DOHH2 (cell line): ENCODE data around the gene OVOL1.

Source experiments
- H3F3A ChIP-seq: fragments of 200-600 bp; sonication (generic), shearing (Covaris generic); 2 replicates; pipeline ENCODE4 v1.6.0; 2016; ENCODE audit warnings: antibody characterized with exemption, mild to moderate bottlenecking; ENCODE audit not compliant: control insufficient read depth, insufficient read depth
- H3K27ac ChIP-seq: fragments of 200-600 bp; sonication (generic); 2 replicates; pipeline ENCODE4 v1.5.1; 2014; ENCODE audit warnings: low read depth, mild to moderate bottlenecking, low read length, moderate library complexity
- H3K27me3 ChIP-seq: fragments of 200-600 bp; sonication (generic); 2 replicates; pipeline ENCODE4 v1.6.1; 2014; ENCODE audit warnings: mild to moderate bottlenecking, low read length, mixed read lengths; ENCODE audit not compliant: control insufficient read depth
- H3K36me3 ChIP-seq: fragments of 200-600 bp; sonication (generic); 2 replicates; pipeline ENCODE4 v1.6.1; 2014; ENCODE audit warnings: mild to moderate bottlenecking, low read length, moderate library complexity, mixed read lengths; ENCODE audit not compliant: control insufficient read depth
- H3K4me1 ChIP-seq: fragments of 200-600 bp; sonication (generic); 2 replicates; pipeline ENCODE4 v1.6.1; 2014; ENCODE audit warnings: mild to moderate bottlenecking, low read length, mixed read lengths; ENCODE audit not compliant: control insufficient read depth
- H3K4me2 ChIP-seq: fragments of 200-600 bp; sonication (generic); 2 replicates; pipeline ENCODE4 v1.6.0; 2014; ENCODE audit warnings: mild to moderate bottlenecking, low read length, moderate library complexity
- H3K4me3 ChIP-seq: fragments of 200-600 bp; sonication (generic); 2 replicates; pipeline ENCODE4 v1.5.1; 2014; ENCODE audit warnings: mild to moderate bottlenecking, low read length, mixed read lengths
- H3K79me2 ChIP-seq: fragments of 200-600 bp; sonication (generic); 2 replicates; pipeline ENCODE4 v1.6.1; 2014; ENCODE audit warnings: mild to moderate bottlenecking, low read length, mixed read lengths; ENCODE audit not compliant: control insufficient read depth
- H3K9me2 ChIP-seq: fragments of 200-600 bp; sonication (generic); replicated peaks from 2 replicates; pipeline ENCODE4 v1.6.1; 2014; ENCODE audit warnings: mild to moderate bottlenecking, low read length, mixed read lengths; ENCODE audit not compliant: control insufficient read depth
- H3K9me3 ChIP-seq: fragments of 200-600 bp; sonication (generic); 2 replicates; pipeline ENCODE4 v1.6.1; 2014; ENCODE audit warnings: antibody characterized with exemption, low read length, mixed read lengths; ENCODE audit not compliant: control insufficient read depth, insufficient read depth
- H4K20me1 ChIP-seq: fragments of 200-600 bp; sonication (generic); 2 replicates; pipeline ENCODE4 v1.6.0; 2014; ENCODE audit warnings: low read depth, mild to moderate bottlenecking, antibody characterized with exemption, low read length, moderate library complexity; ENCODE audit not compliant: control insufficient read depth, insufficient read depth
- CTCF ChIP-seq: fragments of 200-600 bp; sonication (generic); IDR thresholded peaks from one replicate; pipeline ENCODE4 v1.5.1; 2014; ENCODE audit warnings: antibody characterized with exemption, mild to moderate bottlenecking, low read depth, low read length; ENCODE audit not compliant: poor library complexity, severe bottlenecking
- EZH2phosphoT487 ChIP-seq: fragments of 200-600 bp; sonication (generic); IDR thresholded peaks from 2 replicates; pipeline ENCODE4 v1.6.1; 2017; ENCODE audit warnings: borderline replicate concordance, mild to moderate bottlenecking, antibody characterized with exemption, low read length, moderate library complexity, mixed read lengths

OVOL1 gene

GRCh38 chr11:65778901-65779668, 7.8 kb upstream of the OVOL1 start:
- Histone ChIP-seq H3K9me3 (no peaks in the 10 kb centered on the region), H3K27ac (no peak overlapping the region), H3K9me2 (no peaks in the 10 kb centered on the region), H3F3A (no peaks in the 10 kb centered on the region), H3K4me1 (peaks cover 20% of the 10 kb centered on the region), H3K27me3 (peaks cover 12% of the 10 kb centered on the region; the same call in 1 of the 2 replicates), H3K36me3 (peaks cover 38% of the 10 kb centered on the region), H4K20me1 (peaks cover 15% of the 10 kb centered on the region), H3K4me3 (peak overlapping the region; percentile 84), H3K79me2 (peaks cover 39% of the 10 kb centered on the region), H3K4me2 (peak overlapping the region; percentile 90)
- TF ChIP-seq CTCF, result no peak
- TF ChIP-seq EZH2phosphoT487, result no peak

GRCh38 chr11:65779669-65779918, 7.3 kb upstream of the OVOL1 start:
- Histone ChIP-seq H3K27ac (no peak overlapping the region), H3F3A (no peaks in the 10 kb centered on the region), H4K20me1 (peaks cover 14% of the 10 kb centered on the region), H3K4me2 (peak overlapping the region; percentile 90), H3K9me3 (no peaks in the 10 kb centered on the region), H3K9me2 (no peaks in the 10 kb centered on the region), H3K36me3 (peaks cover 38% of the 10 kb centered on the region), H3K4me3 (peak overlapping the region; percentile 84), H3K79me2 (peaks cover 39% of the 10 kb centered on the region), H3K4me1 (peaks cover 20% of the 10 kb centered on the region), H3K27me3 (peaks cover 16% of the 10 kb centered on the region)
- TF ChIP-seq EZH2phosphoT487, result no peak
- TF ChIP-seq CTCF, result no peak

- Histone ChIP-seq H3K4me2 (peak overlapping the region; percentile 90), H3K9me3 (no peaks in the 10 kb centered on the region), H3K36me3 (peaks cover 38% of the 10 kb centered on the region), H3K27me3 (peaks cover 18% of the 10 kb centered on the region), H3K4me1 (peaks cover 20% of the 10 kb centered on the region), H3K4me3 (peak overlapping the region; percentile 84), H3K27ac (peak overlapping the region; percentile 44), H3K9me2 (no peaks in the 10 kb centered on the region), H3F3A (no peaks in the 10 kb centered on the region), H4K20me1 (peaks cover 12% of the 10 kb centered on the region), H3K79me2 (peaks cover 39% of the 10 kb centered on the region)
- TF ChIP-seq EZH2phosphoT487 (no peak), CTCF (peak; percentile 99)
Observed at GRCh38 chr11:65779919-65780769, 6.7 kb upstream of the OVOL1 start.
